HG03432 (cell line): ENCODE data around the gene IFITM5.
"Not testable (repeated sequence)": the region's sequence is repeated elsewhere in the genome, so short reads cannot be mapped to it uniquely, and the experiment has no call there.

Experiments used
- ATAC-seq: cut with Tn5 transposase; IDR thresholded peaks from one replicate; pipeline ENCODE4 v1.9.1; 2021; ENCODE audit warnings: mild to moderate bottlenecking, moderate library complexity; ENCODE audit not compliant: unreplicated experiment

Gene IFITM5

DNA sequence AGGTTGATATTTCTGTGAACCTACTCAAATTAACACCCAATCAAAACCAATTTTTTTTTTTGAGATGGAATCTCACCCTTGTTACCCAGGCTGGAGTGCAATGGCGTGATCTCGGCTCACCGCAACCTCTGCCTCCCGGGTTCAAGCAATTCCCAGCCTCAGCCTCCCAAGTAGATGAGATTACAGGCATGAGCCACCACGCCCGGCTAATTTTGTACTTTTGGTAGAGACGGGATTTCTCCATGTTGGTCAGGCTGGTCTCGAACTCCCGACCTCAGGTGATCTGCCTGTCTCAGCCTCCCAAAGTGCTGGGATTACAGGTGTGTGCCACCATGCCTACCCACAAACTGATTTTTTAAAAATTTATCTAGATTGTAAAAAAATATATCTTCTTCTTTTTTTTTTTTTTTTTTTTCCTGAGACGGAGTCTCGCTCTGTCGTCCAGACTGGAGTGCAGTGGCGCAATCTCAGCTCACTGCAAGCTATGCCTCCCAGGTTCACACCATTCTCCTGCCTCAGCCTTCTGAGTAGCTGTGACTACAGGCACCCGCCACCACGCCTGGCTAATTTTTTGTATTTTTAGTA, 29.3 kb upstream of the IFITM5 start:
- not testable (repeated sequence) for ATAC-seq

DNA sequence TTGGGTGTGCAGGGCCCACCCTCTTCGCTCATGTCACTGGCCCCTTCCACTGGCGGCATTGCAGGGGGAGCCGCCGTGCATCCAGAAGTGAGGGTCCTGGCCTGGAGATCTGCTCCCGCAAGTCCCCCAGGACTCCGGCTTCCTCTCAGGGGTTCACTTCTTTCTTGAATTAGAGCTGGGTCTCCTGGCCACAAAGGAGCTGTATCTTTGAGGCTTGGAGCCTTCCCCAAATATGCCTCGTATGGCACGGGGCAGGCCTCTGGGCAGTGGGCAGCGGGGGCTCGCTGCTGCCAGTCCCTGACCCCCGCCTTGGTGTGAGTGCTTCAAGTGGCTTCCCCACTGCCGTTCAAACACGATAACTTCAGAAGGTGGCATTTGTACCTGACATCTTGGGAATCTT, 28.7 kb upstream of the IFITM5 start:
- ATAC-seq = no peak

DNA sequence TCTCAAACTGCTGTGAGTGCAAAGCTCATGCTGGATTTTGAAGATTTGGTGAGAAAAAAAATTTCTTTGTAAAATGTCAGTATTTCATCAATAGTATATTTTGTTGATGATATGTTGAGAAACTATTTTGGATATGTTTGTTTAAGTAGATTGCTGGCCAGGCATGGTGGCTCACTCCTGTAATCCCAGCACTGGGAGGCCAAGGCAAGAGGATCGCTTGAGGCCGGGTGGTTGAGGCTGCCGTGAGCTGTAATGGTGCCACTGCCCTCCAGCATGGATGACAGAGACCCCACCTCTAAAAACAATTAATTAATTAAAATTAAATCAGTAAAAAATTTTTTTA, 28.2 kb upstream of the IFITM5 start:
- no peak for ATAC-seq

DNA sequence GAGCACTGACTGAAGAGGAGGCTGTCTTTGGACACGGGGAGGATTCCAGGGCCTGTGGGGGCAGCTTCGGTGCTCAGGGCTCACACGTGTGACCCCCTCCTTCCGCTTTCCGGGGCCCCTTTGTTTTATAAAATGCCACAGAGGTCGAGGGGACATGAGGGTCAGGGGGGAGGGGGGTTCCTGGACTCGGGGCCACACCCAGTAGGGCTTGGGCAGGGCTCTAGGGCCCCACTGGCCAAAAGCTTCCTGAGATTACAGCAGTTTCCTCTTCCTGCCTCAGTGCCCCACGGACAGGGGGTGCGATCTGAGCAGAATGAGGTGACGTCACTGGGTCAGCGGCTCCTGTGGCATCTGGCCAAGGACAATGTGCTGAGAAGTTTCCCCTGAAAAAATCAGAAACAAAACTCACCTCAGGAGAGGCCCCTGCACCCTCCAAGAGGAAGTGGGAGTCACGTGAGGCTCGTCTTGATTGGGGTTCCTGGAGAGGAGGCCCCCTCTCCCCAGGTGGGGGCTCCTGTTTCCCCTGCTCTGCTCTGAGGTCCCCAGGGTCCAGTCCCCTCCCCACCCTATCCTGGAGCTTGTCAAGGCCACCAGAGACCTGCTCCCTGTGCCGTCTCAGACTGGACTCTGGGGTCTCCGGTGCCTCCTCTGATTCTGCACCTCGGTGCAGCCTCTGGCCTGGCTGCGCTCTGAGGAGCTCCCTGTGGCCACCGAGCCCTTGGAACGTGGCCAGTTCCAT, 27.7 kb upstream of the IFITM5 start:
- peak; percentile 58 for ATAC-seq

DNA sequence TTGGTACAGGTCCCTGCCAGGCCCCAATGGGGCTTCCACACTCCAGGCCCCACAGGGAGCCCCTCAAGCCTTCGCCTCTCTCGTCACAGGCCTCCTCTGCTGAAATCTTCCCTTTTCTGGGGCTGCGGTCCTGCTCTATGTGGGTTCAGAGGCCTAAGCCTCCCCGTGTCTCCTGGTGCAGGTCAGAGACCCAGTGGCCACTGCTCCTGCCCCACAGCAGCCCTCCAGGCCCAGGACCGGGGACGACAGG, 27.2 kb upstream of the IFITM5 start:
- ATAC-seq = no peak

DNA sequence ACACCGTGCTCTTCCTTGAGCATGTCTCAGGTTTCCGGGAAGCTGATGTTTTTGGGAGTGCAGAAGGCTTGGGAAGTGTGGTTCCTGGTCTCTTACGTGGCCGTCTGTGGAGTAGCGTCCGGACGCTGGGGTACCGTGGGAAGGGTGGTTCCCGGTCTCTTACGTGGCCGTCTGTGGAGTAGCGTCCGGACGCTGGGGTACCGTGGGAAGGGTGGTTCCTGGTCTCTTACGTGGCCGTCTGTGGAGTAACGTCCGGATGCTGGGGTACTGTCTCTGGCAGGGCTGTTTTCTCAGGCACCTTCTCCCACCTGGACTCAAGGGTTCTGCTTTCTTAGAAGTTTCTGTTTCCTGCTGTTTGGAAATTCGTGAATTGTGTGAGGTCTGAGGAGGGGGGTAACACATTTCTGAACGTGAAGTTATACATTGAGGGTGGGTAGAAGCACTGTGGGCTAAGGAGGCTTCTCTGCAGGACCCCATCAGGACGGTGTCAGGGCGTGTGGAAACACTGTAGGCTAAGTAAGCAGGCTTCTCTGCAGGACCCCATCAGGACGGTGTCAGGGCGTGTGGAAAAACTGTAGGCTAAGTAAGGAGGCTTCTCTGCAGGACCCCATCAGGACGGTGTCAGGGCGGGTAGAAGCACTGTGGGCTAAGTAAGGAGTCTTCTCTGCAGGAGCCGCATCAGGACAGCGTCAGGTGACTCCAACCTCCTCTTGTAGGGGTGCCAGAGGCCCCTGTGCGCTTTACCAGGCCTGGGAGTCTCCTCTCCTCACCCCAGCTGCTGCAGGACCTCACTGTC, 26.7 kb upstream of the IFITM5 start:
- no peak for ATAC-seq

DNA sequence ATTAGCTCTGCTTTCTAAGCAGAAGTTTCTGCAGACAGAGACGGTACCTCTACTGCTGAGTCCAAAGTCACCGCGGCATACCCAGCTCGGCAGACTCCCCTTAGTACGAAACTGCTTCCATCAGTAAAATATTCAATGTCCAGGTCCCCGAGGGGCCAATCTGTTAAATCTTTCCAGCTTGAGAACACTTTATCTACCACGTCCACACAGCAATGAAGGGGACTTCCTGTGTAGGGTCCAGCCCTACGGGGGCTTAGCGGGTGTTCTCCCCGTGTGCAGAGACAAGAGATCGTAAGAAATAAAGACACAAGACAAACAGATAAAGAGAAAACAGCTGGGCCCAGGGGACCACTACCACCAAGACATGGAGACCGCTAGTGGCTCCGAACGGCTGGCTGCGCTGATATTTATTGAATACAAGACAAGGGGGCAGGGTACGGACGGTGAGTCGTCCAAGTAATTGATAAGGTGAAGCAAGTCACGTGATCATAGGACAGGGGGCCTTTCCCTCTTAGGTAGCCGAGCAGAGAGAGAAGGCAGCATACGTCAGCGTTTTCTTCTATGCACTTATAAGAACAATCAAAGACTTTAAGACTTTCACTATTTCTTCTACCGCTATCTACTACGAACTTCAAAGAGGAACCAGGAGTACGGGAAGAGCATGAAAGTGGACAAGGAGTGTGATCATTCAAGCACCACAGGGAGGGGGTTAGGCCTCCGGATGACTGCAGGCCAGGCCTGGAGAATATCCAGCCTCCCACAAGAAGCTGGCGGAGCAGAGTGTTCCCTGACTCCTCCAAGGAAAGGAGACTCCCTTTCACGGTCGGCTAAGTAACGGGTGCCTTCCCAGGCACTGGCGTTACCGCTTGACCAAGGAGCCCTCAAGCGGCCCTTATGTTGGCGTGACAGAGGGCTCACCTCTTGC, 25.5 kb upstream of the IFITM5 start:
- ATAC-seq = not testable (repeated sequence)

DNA sequence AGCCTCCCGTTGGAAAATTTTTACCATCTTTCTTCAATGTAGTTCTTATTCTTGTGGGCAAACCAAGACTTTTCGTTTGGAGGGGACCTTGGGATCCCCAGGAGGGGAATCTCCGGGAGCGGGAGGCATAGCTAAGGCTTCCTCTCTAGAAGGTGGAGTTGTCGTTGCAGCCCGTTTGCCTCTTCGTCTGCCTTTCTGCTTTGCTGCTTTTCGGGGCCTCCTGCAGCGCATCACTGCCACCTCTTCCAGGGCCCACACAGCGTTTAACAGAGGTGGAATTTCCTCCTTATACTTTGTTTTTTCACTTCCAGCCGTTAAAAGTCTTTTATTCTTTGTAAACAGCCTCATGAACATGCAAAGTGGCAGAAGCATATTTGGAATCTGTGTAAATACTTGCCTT, 24.8 kb upstream of the IFITM5 start:
- ATAC-seq = no peak

DNA sequence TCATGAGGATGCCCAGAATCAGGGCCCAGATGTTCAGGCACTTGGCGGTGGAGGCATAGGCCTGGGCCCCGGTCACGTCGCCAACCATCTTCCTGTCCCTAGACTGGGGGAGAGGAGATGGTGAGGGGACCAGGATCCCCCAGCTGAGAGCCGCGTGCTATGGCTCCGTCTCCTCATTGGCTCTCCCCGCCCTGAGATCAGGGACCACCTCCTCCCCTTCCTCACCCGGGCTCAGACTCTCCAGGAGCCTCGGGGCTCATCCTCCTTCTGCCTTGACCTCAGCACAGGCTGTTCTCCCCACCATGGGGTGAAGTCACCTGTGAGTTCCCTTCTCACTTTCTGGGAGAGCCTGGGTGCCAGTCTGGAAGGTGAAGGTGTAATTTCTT, 20.6 kb upstream of the IFITM5 start:
- not testable (repeated sequence) for ATAC-seq

DNA sequence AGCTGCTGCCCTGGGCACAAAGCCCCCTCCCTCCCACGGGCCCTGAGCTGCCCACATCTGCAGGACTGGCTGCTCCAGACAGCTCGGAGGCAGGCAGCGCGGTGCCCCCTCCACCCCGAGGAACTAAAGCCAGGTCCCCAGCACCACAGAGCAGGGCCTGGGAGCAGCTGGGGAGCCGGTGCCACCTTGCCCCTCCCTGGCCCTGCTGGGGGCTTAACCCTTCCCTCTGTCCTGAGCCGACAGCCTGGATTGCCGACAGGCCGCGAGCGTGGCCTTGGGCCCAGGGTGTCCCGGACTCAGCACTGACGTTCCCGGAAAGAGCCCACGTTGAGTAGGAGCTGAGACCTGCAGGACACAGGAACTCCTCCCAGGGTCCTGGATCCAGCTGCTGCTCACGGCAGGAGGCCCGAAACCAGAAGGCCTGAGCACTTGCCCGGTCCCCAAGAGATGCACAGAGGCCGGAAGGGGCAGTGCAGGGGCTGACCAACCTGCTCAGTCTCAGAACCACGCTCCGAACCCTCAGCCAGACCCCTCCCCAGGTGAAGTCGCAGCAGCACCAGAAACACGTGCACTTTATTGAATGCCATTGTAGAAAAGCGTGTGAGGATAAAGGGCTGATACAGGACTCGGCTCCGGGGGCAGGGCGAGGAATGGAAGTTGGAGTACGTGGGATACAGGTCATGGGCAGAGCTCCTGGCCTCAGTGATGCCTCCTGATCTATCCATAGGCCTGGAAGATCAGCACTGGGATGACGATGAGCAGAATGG, 20.0 kb upstream of the IFITM5 start:
- ATAC-seq = peak; percentile 10

DNA sequence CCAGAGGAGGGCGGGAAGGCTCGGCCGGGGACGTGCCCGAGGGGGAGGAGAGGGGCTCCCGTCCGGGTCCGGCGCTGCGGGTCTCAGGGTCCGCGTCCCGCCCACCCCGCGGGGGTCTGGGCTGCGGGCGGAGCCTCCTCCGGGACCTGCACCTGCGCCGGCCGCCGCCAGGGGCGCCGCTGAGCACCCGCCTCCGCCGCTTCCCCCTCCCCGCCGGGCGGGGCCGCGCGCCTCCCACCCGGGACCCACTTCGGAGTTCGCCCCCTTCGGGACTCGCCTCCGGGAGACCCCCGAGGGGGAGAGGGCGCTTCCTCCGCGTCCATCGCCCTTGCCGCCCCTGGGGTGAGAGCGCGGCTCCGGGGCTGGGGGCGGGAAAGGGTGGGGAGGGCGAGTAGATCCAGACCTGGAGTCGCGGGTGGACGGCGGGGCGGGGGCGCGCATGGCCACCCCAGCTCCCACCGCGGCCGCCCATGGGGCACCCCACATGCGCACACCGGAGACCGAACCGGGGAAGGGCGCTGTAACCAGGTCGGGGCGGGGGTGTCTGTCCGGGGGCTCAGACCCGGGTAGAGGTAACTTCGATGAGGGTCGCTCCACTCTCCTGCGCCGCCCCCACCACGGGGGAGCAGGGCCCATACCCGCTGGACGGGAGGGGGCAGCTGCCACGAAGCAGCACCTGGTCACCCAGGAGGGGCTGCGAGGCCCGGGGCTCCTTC, 19.2 kb upstream of the IFITM5 start:
- peak; percentile 65 for ATAC-seq

DNA sequence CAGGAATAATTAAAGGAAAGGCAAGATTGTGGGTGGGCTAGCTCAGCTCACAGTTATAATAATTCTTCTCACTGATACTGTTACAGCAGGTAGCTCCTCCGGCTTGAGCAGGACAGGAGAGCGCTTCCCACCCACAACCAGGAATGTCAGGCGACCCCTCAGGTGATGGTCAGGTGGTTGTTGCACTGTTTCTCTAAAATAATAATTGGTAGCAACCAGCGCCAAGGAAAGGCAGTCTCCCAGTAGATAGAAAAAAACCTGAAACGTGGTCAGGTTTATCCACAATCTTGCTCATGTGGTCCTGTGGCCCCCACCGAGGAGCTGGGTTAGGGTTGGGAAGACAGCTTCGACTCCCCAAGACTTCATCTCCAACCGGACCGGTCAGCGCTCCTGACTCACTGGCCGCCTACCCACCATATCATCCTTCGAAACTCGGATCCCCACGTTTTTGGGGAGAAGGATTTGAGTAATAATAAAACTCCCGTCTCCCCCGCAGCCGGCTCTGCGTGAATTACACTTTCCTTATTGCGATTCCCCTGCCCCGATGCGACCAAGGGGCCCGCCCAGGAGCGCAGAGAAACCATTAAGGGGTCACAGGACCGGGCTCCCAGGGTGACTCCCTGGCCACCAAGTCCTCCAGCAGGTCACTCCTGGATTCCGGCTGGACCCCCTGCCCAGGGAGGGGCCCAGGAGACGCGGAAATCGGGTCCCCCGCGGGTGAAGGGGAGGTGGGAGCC, 18.5 kb upstream of the IFITM5 start:
- ATAC-seq = peak; percentile 2

DNA sequence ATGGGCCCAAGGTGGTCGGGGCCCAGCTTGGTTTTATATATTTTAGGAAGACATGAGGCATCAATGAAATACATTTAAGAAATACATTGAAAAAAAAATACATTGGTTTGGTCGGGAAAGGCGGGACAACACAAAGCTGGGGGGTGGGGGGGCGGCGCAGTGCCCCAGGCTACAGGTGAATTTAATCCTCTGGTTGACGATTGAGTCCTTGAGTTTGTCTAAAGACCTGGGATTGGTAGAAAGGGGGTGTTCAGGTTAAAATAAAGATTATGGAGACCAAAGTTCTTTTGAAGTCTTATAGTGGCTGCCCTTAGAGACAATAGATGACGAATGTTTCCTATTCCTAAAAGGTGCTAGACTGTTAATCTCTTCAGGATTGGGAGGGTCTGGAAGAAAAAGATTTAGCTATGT, 17.6 kb upstream of the IFITM5 start:
- no peak for ATAC-seq

DNA sequence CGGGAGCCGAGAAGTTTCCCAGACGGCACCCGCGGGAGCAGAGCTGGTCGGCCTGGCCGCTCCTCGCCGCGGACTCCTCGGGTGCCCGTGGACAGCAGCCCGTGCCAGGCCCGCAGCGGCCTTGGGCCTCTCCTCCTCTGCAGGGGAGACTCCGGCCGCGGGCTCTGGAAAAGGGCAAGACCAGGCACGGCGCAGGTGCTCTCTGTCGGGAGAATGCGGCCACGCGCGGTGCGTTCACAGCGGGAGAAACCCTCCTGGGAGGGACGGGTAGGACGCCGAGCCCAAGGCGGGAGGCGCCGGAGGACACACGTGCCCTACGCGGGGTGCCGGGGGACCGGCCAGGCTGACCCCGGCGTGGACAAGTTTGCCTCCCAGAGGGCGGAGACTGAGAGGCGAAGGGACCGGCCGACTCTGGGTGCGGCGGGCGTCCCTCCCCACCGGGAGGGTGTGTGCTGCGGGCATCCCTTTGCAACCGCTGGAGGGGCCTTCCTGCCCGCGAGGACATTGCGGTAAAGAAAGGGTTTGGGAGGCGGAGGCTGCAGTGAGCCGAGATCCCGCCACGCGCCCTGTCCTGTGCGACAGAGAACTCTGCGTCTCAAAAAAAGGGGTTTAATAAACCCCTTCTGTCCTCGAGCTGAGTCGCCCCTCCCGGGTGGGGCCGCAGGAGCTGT, 16.8 kb upstream of the IFITM5 start:
- ATAC-seq = no peak

DNA sequence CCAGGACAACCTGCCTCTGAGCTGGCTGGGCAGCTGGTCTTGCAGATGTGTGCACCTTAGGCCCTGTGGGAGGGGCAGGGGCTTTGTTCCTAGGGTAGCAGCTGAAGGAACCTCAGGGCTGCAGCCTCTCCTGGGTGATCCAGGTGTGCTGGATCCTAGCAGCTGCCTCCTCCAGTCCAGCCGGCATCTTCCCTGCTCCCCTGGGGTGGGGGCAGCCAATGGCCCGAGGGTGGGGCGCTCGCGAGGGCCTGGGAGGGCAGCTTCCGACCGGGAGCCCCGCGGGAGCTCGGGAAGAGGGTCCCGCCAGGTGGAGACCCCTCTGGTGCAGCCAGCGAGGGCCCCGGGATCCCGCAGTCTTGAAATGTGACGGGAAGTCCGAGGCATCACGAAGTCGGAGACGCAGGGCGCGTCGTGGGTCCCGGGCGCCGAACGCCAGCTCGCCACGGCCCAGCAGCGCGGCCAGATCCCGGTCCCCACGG, 16.2 kb upstream of the IFITM5 start:
- no peak for ATAC-seq

DNA sequence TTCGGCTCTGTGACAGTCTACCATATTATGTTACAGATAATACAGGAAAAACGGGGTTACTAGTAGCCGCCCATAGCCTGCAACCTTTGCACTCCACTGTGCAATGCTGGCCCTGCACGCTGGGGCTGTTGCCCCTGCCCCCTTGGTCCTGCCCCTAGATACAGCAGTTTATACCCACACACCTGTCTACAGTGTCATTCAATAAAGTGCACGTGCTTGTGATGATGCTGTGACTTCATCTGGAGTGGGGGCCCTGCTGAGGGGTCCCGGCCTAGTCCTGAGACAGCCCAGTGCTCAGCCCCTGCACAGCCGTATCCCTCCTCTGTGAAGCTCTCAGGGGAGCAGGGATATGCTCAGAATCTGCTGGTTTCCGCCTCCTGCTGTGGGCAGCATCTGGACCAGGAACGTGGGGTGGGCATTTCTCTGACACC, 15.7 kb upstream of the IFITM5 start:
- no peak for ATAC-seq

DNA sequence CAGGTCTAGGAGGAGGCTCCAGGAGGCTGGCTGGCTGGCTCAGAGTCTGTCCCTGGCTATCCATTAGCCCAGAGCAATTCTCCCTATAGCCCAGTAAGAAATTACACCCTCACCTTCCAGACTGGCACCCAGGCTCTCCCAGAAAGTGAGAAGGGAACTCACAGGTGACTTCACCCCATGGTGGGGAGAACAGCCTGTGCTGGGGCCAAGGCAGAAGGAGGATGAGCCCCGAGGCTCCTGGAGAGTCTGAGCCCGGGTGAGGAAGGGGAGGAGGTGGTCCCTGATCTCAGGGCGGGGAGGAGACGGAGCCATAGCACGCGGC, 15.2 kb upstream of the IFITM5 start:
- not testable (repeated sequence) for ATAC-seq

DNA sequence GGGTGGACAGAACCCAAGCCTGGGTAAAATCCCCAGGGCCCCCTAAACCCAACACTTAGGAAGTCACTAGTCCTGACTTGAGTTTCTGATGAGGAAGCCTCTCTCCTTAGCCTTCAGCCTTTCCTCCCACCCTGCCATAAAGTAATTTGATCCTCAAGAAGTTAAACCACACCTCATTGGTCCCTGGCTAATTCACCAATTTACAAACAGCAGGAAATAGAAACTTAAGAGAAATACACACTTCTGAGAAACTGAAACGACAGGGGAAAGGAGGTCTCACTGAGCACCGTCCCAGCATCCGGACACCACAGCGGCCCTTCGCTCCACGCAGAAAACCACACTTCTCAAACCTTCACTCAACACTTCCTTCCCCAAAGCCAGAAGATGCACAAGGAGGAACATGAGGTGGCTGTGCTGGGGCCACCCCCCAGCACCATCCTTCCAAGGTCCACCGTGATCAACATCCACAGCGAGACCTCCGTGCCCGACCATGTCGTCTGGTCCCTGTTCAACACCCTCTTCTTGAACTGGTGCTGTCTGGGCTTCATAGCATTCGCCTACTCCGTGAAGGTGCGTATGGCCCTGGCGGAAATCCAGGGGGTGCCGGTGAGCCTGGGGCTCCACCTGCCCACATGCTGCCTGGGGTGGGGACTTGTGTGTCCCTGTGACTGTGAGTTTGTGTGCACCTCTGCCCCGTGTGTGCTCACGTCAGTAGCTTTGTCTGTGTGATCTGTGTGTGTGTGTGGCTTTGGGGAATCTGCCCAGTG, 14.6 kb upstream of the IFITM5 start, which contains the start of gene IFITM1:
Gene IFITM1 (plus strand): TSS at position 254 of the 767 bp plus-strand sequence. CDS start 131 bp downstream, at position 385.
- ATAC-seq = peak; percentile 27
